NCI-H2171 treated with DMSO at 0.1 percent for 48 hours (cell line): ENCODE results near the gene FOXF1.

Source experiments
- DNase-seq: peaks from one replicate; lab custom pipeline; 2025; lab: John Stamatoyannopoulos, UW

Gene FOXF1

DNA sequence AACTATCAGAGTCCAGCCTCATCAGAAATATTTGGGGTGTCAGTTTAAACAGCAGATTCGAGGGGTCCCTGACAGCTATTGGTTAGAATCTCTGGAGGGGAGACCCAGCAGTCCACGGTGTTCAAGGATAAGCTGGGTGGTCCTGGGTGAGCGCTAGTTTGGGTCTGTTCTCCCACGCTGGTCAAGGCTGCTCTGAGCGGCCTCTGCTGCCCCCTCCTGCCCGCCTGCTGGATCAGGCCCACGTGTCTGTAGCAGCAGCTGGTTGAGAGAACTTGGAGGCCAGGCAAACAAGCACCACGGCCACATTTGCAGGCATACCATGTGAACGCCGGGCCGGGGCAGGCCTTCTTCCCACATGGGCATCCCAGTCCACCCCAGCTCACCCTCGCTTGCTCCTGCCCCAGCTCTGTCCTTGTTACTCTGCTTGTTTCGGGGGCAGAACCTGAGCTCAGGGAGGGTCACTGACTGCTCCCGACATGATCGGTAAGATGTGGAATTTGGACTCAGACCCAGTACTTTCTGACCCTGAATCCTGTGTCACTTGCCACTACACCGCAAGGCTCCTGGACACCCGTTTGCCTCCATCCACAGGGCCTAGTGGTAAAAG, 7.4 kb downstream of the FOXF1 start:
- peak; percentile 18 for DNase-seq

DNA sequence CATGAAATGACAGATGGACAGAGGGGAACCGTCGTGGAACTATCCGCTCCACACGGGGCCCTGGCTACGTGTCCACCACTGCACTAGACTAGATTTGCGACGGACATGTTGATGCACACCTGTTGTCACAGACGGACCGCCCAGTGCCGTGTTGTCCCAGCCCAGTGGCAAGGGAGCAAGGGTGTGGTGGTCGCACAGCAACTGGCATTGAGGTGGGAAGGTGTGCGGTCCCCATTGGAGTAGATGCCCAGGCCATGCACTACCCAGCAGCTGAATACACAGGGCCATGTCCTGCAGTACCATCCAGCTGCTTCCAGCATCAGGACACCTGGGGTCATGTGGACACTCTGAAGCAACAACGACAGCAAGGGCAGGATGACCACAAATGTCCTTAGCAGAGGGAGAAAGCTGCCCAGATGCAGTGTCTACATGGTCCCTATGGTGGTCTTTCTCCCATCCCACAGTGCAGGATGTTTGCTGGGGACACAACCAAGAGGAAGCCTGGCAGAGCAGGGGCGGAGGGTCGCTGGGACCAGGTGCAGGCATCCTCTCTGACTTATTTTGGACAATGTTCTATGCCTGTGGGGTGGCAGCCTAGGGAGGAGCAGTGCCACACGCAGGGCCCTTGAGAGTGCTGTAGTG, 8.8 kb downstream of the FOXF1 start:
- DNase-seq = no peak

DNA sequence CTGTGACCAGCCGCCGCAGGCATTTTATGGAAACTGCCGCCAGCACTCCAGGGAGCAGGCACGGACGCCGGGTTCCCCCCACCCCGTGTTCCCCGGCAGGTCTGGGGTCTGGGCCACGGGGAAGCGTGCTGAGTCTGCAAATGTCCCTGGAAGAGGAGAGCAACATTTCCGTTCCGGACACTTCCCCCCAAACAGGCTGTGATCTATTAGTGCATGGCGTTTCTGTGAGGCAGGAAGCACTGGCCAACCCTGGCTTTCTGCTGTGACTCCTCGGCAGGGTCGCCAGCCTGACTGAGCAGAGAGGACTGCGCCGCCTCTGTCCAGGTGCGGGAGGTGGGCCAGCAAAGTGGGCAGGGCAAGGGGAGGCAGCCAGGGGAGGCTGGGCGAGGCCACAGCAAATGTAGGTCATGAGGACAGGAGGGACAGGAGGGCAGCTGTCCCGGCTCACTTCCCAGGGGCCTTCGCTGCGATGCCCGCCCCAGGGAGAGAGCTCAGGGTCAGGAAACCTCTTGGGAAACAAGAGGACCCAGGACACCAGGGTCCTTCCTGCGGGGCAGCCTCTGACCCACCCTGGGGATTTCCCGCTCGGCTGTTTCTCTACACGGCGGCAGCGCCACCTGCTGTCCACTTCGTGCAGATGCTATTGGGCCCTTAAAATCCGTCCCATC, 9.5 kb downstream of the FOXF1 start:
- peak; percentile 54 for DNase-seq

DNA sequence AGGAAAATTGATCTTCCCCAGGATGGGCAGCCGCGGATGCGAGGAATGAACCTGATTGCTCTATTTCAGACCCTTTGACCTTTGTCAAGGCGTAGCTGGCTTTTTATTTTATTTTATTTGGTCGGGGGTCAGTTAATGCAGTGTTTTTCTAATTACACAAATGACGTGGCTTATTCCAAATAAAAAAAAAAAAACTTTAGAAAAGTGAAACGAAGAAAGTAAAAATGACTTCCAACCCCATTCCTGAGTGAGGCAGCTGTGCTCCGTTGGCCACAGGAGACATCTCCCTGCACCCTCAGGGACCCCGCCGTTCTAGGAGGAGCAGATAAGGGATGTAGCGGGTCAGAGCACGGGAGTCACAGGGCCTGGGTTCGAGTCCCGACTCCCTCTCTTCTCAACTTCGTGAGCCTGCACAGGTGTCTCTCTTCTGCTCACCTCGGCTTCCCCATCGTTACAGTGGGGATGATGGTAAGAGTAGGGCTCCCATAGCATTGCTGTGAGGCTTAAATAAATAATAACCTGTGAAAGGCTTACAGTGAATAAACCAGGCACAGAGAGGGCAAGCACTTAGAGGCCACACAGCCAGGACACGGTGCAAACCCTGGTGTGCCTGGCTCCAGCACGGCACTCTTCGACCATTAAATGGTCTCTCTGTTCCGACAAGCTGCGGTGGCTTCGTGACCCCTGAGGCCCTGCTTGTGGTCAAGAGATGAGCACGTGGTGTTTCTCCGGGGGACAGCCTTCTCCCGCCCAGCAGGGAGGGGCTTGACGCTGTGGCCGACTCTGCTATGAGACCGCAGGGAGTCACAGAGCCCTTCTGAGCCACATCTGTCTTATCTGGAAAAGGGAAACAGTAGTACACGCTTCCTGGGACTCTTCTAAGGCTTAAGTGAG, 10.2 kb downstream of the FOXF1 start:
- DNase-seq = no peak

DNA sequence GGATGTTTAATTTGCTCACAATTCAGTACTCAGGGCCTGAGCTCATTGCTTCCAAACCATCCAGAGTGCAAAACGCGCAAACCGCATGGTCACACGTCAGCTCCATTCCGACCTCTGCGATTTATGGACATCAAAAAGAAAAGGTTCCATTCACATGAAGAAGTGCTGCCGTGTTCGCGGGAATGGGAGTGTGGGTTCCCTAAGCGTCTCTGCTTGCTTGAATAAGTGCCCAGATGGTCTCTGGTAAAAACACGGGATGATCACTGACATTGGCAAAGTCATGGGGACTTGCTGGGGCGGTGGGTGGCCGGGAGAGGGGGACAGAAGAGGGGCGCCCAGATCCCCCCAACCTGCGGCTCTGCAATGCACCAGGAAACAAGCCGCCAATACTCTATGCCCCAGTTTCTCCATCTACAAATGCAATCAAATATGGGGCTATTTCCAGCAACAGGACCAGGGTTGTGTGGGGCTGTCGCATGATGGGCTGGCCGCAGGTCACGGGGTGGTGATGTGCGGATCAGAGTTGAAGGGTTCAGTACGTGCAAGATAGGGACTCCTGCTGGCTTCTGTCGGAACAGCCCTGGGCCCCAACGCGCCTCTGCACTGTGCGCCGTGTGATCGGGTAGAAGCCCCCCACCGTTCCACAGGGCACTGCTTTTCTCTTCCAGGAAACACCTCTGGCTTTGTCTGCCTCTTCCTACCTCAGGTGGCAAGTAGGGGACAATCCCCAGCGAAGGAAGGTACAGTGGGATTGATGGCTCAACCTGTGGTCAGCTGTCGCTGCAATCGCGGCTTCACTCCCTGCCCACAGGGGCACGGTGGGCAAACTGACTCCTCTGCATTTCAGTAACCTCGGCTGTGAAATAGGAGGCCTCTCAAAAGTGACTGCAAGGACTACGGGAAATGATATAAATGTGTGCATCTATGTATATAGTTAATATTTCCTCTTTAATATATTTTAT, 11.2 kb downstream of the FOXF1 start:
- DNase-seq = no peak

DNA sequence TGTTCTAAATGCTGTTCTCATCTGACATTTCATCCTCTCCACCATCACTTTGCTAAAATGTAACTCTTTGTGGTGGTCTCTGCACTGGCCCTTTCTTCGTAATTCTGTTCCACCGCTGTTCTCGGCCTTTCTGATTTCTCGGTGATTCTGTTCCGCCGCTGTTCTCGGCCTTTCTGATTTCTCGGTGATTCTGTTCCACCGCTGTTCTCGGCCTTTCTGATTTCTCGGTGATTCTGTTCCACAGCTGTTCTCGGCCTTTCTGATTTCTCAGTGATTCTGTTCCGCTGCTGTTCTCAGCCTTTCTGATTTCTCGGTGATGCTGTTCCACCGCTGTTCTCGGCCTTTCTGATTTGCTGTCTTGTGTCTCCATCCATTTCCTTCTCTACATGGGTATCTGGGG, 12.3 kb downstream of the FOXF1 start:
- no peak for DNase-seq

DNA sequence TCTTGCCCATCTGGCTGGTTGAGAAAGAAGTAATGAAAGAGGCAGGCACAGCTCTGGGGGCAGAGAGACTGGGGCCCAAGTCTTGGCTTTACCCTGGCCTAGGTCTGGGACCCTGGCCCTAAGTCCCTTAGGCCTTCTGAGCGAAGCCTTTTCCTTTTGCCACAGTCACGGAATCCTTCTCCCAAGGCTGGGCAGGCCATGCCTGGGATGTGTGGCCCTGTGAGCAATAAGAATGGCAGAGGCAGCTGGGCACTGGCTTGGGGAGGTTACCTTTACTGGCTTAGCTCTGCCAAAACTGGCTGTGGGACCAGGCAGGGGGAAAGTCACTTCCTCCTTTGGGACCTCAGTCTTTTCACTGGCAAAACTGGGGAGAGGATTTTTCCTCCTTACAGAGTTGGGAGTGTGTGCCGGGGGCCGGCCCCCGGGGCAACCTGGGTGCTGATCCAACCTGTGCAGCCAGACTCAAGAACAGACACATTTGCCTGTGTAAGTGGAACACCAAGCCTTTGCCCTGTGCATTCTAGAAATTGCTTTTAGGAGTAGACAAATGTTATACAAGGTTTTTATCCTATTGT, 12.9 kb downstream of the FOXF1 start:
- no peak for DNase-seq

DNA sequence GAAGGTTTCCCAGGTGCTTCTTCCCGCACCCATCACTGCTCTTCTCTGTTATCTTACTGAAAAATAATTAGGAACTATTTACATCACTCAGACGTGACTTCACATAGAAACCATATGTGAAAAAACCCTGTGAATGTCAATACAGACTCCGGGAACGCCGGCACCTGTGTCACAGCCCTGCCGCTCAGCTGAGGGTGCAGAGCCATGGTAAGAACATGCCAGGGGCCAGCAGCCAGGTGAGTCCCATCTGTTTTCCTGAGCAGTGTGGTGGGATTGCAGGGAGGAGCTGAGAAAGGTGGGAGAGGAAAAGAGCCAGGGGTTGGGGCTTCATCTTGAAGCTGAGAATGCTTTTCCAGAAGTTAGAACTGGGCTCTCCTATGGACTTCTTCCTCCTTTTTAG, 13.7 kb downstream of the FOXF1 start:
- no peak for DNase-seq

DNA sequence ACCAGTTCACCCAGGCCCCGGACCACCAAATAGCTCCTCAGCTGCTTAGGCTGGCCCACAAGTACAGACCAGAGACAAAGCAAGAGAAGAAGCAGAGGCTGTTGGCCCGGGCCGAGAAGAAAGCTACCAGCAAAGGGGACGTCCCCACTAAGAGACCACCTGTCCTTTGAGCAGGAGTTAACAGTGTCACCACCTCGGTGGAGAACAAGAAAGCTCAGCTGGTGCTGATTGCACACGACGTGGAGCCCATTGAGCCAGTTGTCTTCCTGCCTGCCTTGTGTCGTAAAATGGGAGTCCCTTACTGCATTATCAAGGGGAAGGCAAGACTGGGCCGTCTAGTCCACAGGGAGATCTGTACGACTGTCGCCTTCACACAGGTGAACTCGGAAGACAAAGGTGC, 15.4 kb downstream of the FOXF1 start:
- DNase-seq = no peak

DNA sequence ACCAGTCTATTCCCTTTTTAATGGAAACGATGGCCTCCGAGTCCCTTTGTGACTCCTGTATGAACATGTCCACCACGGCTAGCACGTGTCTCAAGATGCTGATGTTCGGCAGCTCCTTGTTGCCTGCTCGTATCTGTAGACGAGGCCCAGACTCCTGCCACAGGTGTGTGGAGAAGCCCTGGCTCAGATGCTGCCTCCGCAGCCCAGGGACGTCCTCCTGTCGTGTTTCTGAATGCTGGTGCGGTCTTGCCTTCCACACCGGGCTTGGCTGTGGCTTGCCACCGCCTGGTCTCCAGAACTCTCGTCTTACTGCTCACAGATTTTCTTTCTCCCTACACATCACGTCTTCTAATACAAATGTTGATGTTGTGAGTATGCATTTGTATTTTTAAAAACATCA, 17.0 kb downstream of the FOXF1 start:
- DNase-seq = no peak

DNA sequence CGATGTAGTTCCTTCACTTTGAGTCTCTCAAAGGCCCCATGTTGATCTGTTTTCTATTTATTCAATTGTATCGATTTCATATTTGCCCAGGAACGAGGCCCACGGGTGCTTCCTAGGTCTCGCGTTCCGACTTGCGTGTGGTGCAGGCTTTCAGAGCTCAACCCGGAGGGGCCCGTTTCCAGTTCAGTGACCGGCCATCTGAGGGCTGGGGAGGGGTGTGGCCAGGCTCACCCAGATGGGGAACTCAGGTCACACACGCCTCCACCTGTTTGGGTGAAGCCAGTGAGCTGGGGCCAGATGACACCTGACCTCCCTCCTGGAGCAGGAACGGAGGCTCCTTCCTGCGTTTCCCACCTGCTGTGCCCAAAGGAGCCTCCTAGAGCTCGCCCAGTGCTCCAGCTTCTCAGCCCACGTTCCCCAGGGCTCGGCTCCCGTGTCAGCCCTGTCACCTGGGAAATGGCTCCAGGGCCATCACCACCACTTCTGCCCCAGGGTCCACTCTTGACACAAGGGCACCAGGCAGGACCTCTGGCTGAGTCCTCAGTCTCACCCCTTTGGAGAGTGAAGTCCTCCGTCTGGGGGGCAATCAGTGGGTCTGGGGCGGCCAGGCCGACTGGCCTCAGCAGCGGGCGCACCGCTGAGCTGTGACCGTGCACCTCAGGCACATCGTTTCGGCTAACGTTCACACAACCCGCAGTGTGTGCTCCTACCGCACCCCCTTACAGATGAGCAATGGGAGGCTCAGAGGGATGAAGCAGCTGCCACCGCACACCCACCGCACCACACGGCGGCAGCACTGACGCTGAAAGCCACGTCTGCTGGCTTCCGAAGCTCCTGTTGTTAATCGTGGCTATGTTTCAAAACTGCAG, 18.0 kb downstream of the FOXF1 start:
- DNase-seq = peak; percentile 32

DNA sequence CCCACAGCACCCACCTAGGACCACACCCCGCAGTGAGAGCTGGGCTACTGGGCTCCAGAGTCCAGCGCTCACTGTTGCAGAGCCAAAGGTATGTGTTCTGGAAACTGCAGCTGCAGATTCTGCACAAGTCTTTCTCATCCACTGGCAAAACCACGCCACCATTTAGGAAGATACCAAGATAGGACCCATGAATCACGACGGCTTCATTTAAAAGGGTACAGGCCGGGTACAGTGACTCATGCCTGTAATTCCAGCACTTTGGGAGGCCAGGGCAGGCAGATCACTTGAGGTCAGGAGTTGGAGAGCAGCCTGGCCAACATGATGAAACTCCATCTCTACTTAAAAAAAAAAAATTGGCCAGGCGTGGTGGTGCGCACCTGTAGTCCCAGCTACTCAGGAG, 18.8 kb downstream of the FOXF1 start:
- no peak for DNase-seq

DNA sequence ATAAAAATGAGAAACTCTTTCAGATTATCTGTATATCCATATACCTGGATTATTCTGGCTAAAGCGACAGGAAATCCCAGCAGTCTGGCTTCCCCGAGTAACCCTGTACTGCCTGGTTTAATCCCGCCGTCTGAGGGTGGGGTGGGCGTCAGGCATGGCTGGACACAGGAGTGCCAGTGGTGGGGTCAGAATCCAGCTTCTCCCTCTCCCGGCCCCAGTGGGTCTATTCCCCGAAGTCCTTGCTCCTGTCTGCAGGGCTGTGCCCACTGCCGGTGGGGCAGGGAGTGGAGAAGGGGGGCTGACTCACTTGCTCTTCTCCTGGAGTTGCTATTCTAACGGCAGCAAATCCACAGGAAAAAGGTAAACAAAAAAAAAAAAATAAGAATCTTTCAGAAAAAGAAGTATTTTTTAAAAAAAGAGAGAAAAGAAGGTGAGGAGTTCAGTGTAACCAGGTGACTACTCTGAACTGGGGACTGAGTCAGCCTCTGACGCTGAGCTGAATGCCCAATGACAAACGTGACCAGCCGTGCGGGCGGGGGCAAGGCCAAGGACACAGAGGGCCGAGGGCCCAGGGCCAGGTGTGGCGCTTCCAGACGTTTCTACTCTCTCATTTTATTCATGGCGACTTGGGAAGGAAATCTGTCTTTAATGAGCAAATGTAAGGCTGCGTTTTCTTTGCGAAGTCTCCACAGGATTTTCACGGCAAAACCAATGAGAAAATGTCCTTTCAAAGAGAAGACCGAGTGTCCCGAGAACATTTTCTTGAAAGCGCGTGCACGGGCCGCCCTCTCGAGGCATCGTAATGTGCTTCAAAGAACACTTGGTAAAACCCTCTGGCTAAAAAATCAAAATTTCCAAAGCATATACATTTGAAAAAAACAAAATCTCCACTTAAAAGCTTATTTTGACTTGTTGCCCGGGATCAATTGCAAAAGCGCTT, 20.2 kb downstream of the FOXF1 start:
- no peak for DNase-seq

DNA sequence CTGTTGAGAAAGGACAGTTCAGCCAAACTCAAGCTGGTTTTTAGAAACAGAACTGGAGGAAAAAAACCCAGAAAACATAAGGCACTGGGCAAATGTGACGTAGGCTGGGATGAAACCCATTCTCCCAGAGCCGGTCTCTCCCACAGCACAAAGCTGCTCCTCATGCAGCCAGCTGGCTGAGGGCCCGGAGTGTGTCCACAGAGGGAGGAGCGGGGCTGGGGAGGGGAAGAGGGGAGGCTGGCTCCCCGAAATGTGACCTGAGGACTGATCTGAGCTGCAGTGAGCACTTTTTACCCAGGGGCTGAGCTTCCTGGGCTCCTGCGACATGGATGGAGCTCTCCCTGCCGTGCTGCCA, 20.8 kb downstream of the FOXF1 start:
- no peak for DNase-seq

DNA sequence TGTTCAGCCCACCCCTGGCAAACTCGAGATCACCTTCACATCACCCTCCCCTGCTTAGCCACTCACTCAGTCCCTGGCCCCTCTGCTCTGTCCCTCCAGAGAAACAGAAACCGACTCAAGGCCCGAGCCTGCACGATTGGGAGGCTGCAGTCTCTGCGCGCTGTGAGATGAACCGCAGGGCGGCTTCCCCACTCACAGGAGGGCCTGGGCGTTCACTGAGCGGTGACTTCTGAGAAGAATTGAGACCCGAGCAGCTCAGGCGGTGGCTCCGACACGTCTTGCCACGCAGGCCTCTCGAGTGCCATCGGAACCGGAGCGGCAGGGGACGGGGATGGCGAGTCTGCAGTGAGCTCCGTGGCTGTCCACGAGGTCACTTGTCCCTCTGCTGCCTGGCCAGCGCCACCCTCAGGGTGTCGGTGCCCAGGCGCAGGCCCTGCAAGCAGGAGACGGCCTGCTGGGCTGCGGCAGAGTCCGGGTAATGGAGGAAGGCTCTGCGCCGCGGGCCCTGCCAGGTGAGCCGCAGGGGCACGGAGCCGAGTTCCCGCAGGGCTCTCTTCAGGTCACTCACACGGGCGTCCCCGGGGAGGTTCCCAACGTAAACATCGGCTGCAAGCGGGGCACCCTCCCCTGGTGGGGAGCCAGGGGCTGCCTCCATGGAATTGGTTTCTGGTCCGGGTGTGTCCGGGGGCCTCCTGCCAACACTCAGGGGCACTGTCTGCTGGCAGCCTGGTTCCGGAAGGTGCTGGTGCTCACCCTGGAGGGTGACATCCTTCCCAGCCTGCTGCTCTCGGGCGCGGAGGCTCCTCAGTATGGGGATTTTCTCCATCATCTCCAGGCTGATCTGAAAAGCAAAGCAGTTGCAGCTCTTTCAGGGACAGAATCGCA, 21.6 kb downstream of the FOXF1 start:
- no peak for DNase-seq

DNA sequence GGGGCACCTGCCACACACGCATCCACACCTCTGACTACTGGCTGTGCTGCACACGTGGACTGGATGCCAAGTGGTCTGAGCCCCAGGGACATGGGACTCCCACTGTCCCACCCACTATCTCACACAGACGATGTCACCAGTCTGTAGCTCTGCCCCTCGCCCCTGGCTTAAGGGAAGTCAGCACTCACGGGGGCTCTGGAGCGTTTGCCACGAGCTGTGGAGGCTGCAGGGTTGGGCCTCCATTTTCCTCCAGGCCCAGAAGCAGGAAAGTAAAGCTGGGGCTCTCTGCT, 22.1 kb downstream of the FOXF1 start:
- DNase-seq = no peak

DNA sequence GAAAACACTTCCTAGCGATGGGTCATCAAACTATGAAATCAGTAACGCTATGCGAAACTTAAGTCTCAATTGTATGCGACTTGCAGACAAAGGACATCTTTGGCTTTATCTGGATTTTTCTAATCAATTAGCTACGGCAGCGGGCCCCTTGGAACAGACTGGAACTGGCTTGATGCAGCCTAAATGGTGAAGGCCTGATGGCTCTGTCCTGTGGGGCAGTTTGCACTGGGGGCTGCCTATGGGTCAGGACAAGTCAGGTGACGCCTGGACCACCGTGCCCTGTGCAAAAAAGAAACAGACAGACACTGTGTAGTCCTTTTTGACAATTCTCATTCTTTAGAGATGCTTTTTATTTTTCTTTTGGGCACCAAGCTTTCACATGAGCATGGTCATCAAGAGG, 22.7 kb downstream of the FOXF1 start:
- no peak for DNase-seq

DNA sequence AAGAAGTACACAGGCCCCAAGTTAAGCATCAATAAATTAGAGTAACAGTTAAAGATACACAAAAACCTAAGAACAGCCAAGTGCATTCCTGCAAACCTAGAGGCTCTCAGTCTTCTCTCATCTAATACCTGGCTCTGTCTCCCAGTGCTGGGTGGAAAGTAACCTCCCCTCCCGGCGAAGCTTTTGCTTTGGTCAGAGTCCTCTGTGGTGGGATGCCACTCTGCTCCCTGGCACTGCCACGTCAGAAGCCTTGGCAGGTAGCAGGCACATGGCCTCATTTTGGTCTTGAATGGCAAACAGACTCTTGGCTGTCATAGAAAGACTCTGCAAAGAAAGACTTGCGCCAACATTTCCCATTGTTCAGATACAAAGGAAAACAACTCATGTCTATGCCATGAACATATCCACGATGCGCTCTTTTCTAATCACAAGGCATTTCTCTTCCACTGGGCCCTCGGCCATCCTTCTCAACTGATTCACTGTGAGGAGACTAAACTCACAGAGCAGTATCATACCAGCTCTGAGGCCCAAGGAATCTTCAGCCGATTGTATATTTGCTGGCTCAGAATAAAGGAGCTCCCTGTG, 23.5 kb downstream of the FOXF1 start:
- no peak for DNase-seq
